Aorta (tissue), 5 donors: ENCODE data around the gene ATXN7L2. TPM values are rescaled to one million over a fixed set of nuclear protein-coding genes. Genes with fewer than 3 reads are reported as not detected.

ENCODE experiments used
- ATAC-seq: fragments of 200-7000 bp; cut with Tn5 transposase; one replicate; pipeline ENCODE4 v1.9.1; 2022; ENCODE audit warnings: moderate library complexity; ENCODE audit not compliant: low FRiP score
- DNase-seq, 2 donors: peaks; one replicate each; pipeline ENCODE4 v3.0.0-alpha.2; 2020
- H3K27ac ChIP-seq, 2 donors: one replicate each; pipeline ENCODE4 v1.5.1; 2013; ENCODE audit warnings: low read length in 2 of 2, mild to moderate bottlenecking in 2 of 2, moderate library complexity in 2 of 2, control low read depth in 1 of 2, inconsistent platforms in 1 of 2, low read depth in 1 of 2
- H3K27me3 ChIP-seq, 2 donors: one replicate each; pipeline ENCODE4 v1.6.1; 2013; ENCODE audit warnings: control low read depth in 1 of 2, low read length in 1 of 2, mild to moderate bottlenecking in 1 of 2, moderate library complexity in 1 of 2; ENCODE audit not compliant: insufficient read depth in 2 of 2, control insufficient read depth in 1 of 2
- H3K36me3 ChIP-seq, 2 donors: one replicate each; pipeline ENCODE4 v1.6.1; 2013; ENCODE audit warnings: control low read depth in 1 of 2, low read length in 1 of 2, mild to moderate bottlenecking in 1 of 2; ENCODE audit not compliant: insufficient read depth in 2 of 2, control insufficient read depth in 1 of 2
- H3K4me1 ChIP-seq, 2 donors: one replicate each; pipeline ENCODE4 v1.6.1; 2013; ENCODE audit warnings: low read length in 2 of 2, control low read depth in 1 of 2, mild to moderate bottlenecking in 1 of 2, moderate library complexity in 1 of 2; ENCODE audit not compliant: insufficient read depth in 2 of 2, control insufficient read depth in 1 of 2
- H3K4me3 ChIP-seq, 2 donors: one replicate each; pipeline ENCODE4 v1.5.1; 2013; ENCODE audit warnings: low read length in 2 of 2, control low read depth in 1 of 2, mild to moderate bottlenecking in 1 of 2
- H3K9me3 ChIP-seq: one replicate; pipeline ENCODE4 v1.6.1; 2013; ENCODE audit warnings: mild to moderate bottlenecking, low read length; ENCODE audit not compliant: control insufficient read depth
- WGBS, 2 donors: extraction: QIAGEN DNeasy Blood & Tissue Kit; methylation state at CpG; one replicate each; pipeline ENCODE4 v1.1.7; 2013; 5-methylcytosine and 5-hydroxymethylcytosine counted together
- intact Hi-C, 2 donors: fragments of 100-400 bp; cut with DNase I; formaldehyde crosslinking; loops; one replicate each; pipeline versions ENCODE4 v1.14.2 to v1.15.0; 2022
- polyA plus RNA-seq, 2 donors: library from polyadenylated mRNA; stranded (reverse); fragments of 200-250 nt; gene quantifications; one replicate each; pipeline ENCODE4 v1.2.3, GENCODE V29; 2013
- total RNA-seq, 2 donors: library from RNA; stranded (reverse); fragmentation: NEBNext Ultra II Directional; extraction: Animal tissue kit (Norgen Biotek cat#: 25700); gene quantifications; one replicate each; pipeline ENCODE4 v1.2.1, GENCODE V29; 2021
- donor health status: healthy with polysubstance abuse.
- donor health status: Bipolar disorder and iron deficiency.
- donor health status: DM: no; HTN: no; CAD: no.
- donor health status: DM: no; HTN: no; CAD: no.
- donor health status: DM: yes; HTN: yes; CAD: no.

Gene ATXN7L2
- total and polyA plus RNA-seq, 4 donors: 0.63 to 12.5 (median 4.0) TPM

DNA sequence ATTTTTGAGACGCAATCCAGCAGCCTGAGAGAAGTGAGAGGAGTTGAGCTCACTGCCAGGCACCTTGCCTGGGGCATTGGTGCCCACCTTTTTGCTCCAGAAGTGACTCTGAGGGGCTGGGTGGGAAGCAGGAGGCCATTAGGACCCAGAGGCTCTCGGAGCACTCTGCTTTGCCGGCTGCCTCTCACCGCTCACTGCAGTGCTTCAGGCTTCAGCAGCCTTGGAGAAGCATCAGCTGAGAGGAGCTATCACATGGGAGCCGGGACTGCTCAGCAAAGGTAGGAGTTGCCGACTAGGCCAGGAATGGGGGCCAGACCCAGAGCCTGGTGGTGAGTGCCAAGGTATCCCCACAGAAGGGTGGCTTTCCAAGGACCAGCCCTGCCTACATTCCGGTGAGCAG, 56.0 kb downstream of the ATXN7L2 start, which contains the start of gene GPR61:
Gene GPR61, plus strand, starts transcription at position 197 of the 400 bp plus-strand sequence. CDS start 3,151 bp downstream, outside the sequence.
- no peaks in the 10 kb centered on the region for H3K9me3 ChIP-seq
- no peak within 1 kb of the TSS for H3K4me3 ChIP-seq
- no peak for ATAC-seq
- H3K27me3 ChIP-seq: no peaks in the 10 kb centered on the region
- no peak within 1 kb of the TSS for H3K27ac ChIP-seq
- no peak for DNase-seq
- H3K4me1 ChIP-seq: no peaks in the 10 kb centered on the region
- 72 to 75% methylated on average over 7 of the region's 7 CpGs for WGBS, 2 donors
- intact Hi-C loops: loop anchor here (5.0 to 10.0 kb wide), 4 partner anchors 112 to 445 kb away; partner anchors contain the start of genes PSMA5 (in 2 of the 2) and AHCYL1 (in 1 of the 2)
- no peaks in the 10 kb centered on the region for H3K36me3 ChIP-seq

DNA sequence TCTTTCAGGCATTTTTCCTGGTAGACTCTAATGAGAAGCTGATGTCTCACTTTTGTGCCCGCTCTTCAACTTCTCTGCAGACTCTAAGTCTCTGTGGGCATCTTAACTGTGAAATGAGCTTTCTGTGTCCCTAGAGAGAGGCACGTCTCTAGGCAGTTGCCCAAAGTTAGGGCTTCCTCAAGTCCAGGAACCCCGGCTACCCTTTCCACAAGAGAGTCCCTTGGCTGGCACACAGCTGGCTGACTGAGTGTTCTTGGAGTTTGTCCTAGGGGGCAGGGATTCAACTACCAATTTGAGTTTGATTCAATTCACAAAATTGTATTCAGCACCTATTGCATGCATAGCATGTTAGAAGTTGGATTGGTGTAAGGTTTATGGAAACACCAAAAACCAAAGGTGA, 57.4 kb downstream of the ATXN7L2 start:
- DNase-seq (no peak), ATAC-seq (no peak)
- no peak overlapping the region for H3K4me3 ChIP-seq
- intact Hi-C loops: loop anchor here in 1 of 2 donors (10.0 kb wide), 1 partner anchor 444 kb away; the partner anchor contains the start of gene AHCYL1
- H3K4me1 ChIP-seq: no peaks in the 10 kb centered on the region
- H3K9me3 ChIP-seq: no peaks in the 10 kb centered on the region
- no peaks in the 10 kb centered on the region for H3K27me3 ChIP-seq
- WGBS, 2 donors: 28 to 34% methylated on average over 3 of the region's 3 CpGs
- no peak overlapping the region for H3K27ac ChIP-seq
- H3K36me3 ChIP-seq: no peaks in the 10 kb centered on the region

Other genes starting within 250 kb of the ATXN7L2 start
- 1 to 10 TPM; 1.6 to 4.2 TPM for gene CELSR2, start 234.4 kb upstream of the ATXN7L2 start, total RNA-seq
- gene CELSR2, start 234.4 kb upstream of the ATXN7L2 start, polyA plus RNA-seq: 1 to 10 TPM in 1 of 2 donors, under 1 TPM in 1; 0.38 to 2.1 TPM
- 1 to 10 TPM; 2.2 to 4.2 TPM for gene PSRC1, start 200.8 kb upstream of the ATXN7L2 start, total RNA-seq
- gene PSRC1, start 200.8 kb upstream of the ATXN7L2 start, polyA plus RNA-seq: 1 to 10 TPM; 1.3 to 7.8 TPM
- not detected for gene MYBPHL, start 176.9 kb upstream of the ATXN7L2 start, total RNA-seq
- not detected for gene MYBPHL, start 176.9 kb upstream of the ATXN7L2 start, polyA plus RNA-seq
- gene SORT1, start 86.0 kb upstream of the ATXN7L2 start, total RNA-seq: 100 to 1,000 TPM; 119 to 310 TPM
- gene SORT1, start 86.0 kb upstream of the ATXN7L2 start, polyA plus RNA-seq: 10 to 100 TPM; 47.3 to 74.6 TPM
- 10 to 100 TPM; 37.4 to 49.9 TPM for gene PSMA5, start 57.5 kb upstream of the ATXN7L2 start, total RNA-seq
- gene PSMA5, start 57.5 kb upstream of the ATXN7L2 start, polyA plus RNA-seq: 10 to 100 TPM; 39.1 to 57.1 TPM
- 1 to 10 TPM; 5.9 to 6.2 TPM for gene SYPL2, start 17.4 kb upstream of the ATXN7L2 start, total RNA-seq
- 1 to 10 TPM; 1.4 to 2.8 TPM for gene SYPL2, start 17.4 kb upstream of the ATXN7L2 start, polyA plus RNA-seq
- 10 to 100 TPM; 10.6 TPM for gene CYB561D1, start 10.2 kb downstream of the ATXN7L2 start, total RNA-seq
- gene CYB561D1, start 10.2 kb downstream of the ATXN7L2 start, polyA plus RNA-seq: 1 to 10 TPM; 5.4 to 5.7 TPM
- 1 to 10 TPM; 3.8 to 7.7 TPM for gene AMIGO1, start 25.8 kb downstream of the ATXN7L2 start, total RNA-seq
- 1 to 10 TPM; 3.1 to 4.5 TPM for gene AMIGO1, start 25.8 kb downstream of the ATXN7L2 start, polyA plus RNA-seq
- gene GPR61, start 56.0 kb downstream of the ATXN7L2 start, total RNA-seq: not detected
- not detected for gene GPR61, start 56.0 kb downstream of the ATXN7L2 start, polyA plus RNA-seq
- 1 to 10 TPM; 7.0 to 8.2 TPM for gene GNAI3, start 64.7 kb downstream of the ATXN7L2 start, total RNA-seq
- 1 to 10 TPM; 3.0 to 3.3 TPM for gene GNAI3, start 64.7 kb downstream of the ATXN7L2 start, polyA plus RNA-seq
- not detected for gene GNAT2, start 135.7 kb downstream of the ATXN7L2 start, total RNA-seq
- gene GNAT2, start 135.7 kb downstream of the ATXN7L2 start, polyA plus RNA-seq: not detected
- 10 to 100 TPM; 59.7 to 77.1 TPM for gene AMPD2, start 135.9 kb downstream of the ATXN7L2 start, total RNA-seq
- 10 to 100 TPM; 19.8 to 85.9 TPM for gene AMPD2, start 135.9 kb downstream of the ATXN7L2 start, polyA plus RNA-seq
- gene GSTM4, start 172.2 kb downstream of the ATXN7L2 start, total RNA-seq: 10 to 100 TPM; 15.0 to 29.8 TPM
- 10 to 100 TPM; 33.8 to 53.1 TPM for gene GSTM4, start 172.2 kb downstream of the ATXN7L2 start, polyA plus RNA-seq
- gene GSTM2, start 184.2 kb downstream of the ATXN7L2 start, total RNA-seq: 100 to 1,000 TPM in 1 of 2 donors, 10 to 100 TPM in 1; 48.3 to 136 TPM
- 100 to 1,000 TPM in 1 of 2 donors, 10 to 100 TPM in 1; 17.5 to 279 TPM for gene GSTM2, start 184.2 kb downstream of the ATXN7L2 start, polyA plus RNA-seq
- gene GSTM1, start 203.9 kb downstream of the ATXN7L2 start, total RNA-seq: 10 to 100 TPM in 1 of 2 donors, not detected in 1; 63.8 TPM
- gene GSTM1, start 203.9 kb downstream of the ATXN7L2 start, polyA plus RNA-seq: 10 to 100 TPM; 42.4 to 54.4 TPM
- 10 to 100 TPM in 1 of 2 donors, 1 to 10 TPM in 1; 5.7 to 23.4 TPM for gene GSTM5, start 228.3 kb downstream of the ATXN7L2 start, total RNA-seq
- gene GSTM5, start 228.3 kb downstream of the ATXN7L2 start, polyA plus RNA-seq: 10 to 100 TPM in 1 of 2 donors, 1 to 10 TPM in 1; 8.6 to 10.8 TPM